ENCODE results near the gene KCNT1. TPM values are rescaled to one million over a fixed set of nuclear protein-coding genes. Genes with fewer than 3 reads are reported as not detected.

Gene KCNT1
- total RNA-seq, 1 donor from 2014 or later: not detected

DNA sequence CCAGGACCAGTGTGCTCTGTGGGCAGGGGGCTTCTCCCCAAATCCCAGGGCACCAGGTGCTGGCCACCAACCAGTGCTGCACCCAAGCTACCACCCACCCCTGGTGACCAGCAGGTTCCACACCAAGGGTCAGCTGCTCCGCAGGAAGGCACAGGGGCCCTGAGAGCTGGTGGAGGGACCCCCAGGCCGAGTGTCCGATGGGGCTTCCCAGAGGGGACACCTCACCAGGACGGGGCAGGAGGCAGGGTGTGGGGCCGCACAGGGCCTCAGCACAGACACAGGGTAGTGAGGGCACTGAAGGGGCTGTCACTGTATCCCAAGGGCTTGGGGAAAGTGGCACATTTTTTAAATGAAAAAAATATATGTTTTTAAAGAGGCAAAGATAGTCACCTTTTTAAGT, 20.8 kb upstream of the KCNT1 start:
- TF ChIP-seq CTCF (IDR thresholded peaks at IDR 0.05): no peak
- Mint-ChIP-seq H3K4me1 (no peaks in the 10 kb centered on the region), H3K36me3 (ENCODE audit: low read depth) (no peaks in the 10 kb centered on the region), H3K9me3 (no peaks in the 10 kb centered on the region), H3K27me3 (peaks cover 3% of the 10 kb centered on the region), H3K4me3 (no peak overlapping the region), H3K27ac (no peak overlapping the region)
- ATAC-seq (ENCODE audit: low read depth) (no peak), DNase-seq (no peak)
- ChIA-PET CTCF (no interaction called here), POLR2A (no interaction called here)
- intact Hi-C loops (cut with micrococcal nuclease): no loop called here

GRCh38 chr9:135683401-135684034, 18.5 kb upstream of the KCNT1 start:
- H3K4me1 Mint-ChIP-seq: no peaks in the 10 kb centered on the region
- POLR2A ChIA-PET: no interaction called here
- H3K27ac Mint-ChIP-seq: no peak overlapping the region
- CTCF ChIA-PET: no interaction called here
- H3K36me3 Mint-ChIP-seq (ENCODE audit: low read depth): no peaks in the 10 kb centered on the region
- H3K27me3 Mint-ChIP-seq: peaks cover 3% of the 10 kb centered on the region
- DNase-seq (no peak), ATAC-seq (ENCODE audit: low read depth) (no peak)
- TF ChIP-seq CTCF (IDR thresholded peaks at IDR 0.05): no peak
- H3K4me3 Mint-ChIP-seq: no peak overlapping the region
- no peaks in the 10 kb centered on the region for H3K9me3 Mint-ChIP-seq
- intact Hi-C loops (cut with micrococcal nuclease): no loop called here

DNA sequence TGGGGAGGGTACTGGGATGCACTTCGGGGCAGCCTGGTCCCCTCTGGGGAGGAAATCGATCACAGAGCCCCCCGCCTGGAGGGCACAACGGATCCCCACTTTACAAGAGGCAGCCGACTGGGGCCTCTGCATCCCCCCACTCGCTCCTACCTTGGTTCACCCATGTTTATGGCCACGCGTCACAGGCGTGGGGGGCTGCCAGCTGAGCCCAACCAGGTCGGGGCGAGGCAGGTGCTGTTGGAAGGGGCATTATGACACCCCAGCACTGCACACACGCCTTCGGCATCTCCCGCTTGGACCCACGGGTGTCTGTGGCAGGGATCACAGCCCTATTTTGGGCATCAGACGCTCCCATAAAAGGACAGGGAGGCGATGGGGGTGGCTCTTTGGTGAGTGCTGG, 17.3 kb upstream of the KCNT1 start:
- no peaks in the 10 kb centered on the region for H3K36me3 Mint-ChIP-seq (ENCODE audit: low read depth)
- DNase-seq (no peak), ATAC-seq (ENCODE audit: low read depth) (no peak)
- intact Hi-C loops (cut with micrococcal nuclease): no loop called here
- peaks cover 3% of the 10 kb centered on the region for H3K27me3 Mint-ChIP-seq
- ChIA-PET CTCF (no interaction called here), POLR2A (no interaction called here)
- TF ChIP-seq CTCF (IDR thresholded peaks at IDR 0.05): no peak
- H3K4me1 Mint-ChIP-seq: no peaks in the 10 kb centered on the region
- no peak overlapping the region for H3K4me3 Mint-ChIP-seq
- H3K27ac Mint-ChIP-seq: no peak overlapping the region
- H3K9me3 Mint-ChIP-seq: no peaks in the 10 kb centered on the region

GRCh38 chr9:135687216-135687615, 14.8 kb upstream of the KCNT1 start:
- no peaks in the 10 kb centered on the region for H3K4me1 Mint-ChIP-seq
- no peak overlapping the region for H3K27ac Mint-ChIP-seq
- ATAC-seq (ENCODE audit: low read depth) (no peak), DNase-seq (no peak)
- no peak for TF ChIP-seq CTCF (IDR thresholded peaks at IDR 0.05)
- H3K36me3 Mint-ChIP-seq (ENCODE audit: low read depth): no peaks in the 10 kb centered on the region
- H3K4me3 Mint-ChIP-seq: no peak overlapping the region
- no peaks in the 10 kb centered on the region for H3K9me3 Mint-ChIP-seq
- peaks cover 2% of the 10 kb centered on the region for H3K27me3 Mint-ChIP-seq
- CTCF ChIA-PET: no interaction called here
- intact Hi-C loops (cut with micrococcal nuclease): no loop called here
- POLR2A ChIA-PET: no interaction called here

- no peak overlapping the region for H3K4me3 Mint-ChIP-seq
- no peaks in the 10 kb centered on the region for H3K4me1 Mint-ChIP-seq
- no peak for TF ChIP-seq CTCF (IDR thresholded peaks at IDR 0.05)
- no peaks in the 10 kb centered on the region for H3K36me3 Mint-ChIP-seq (ENCODE audit: low read depth)
- no peaks in the 10 kb centered on the region for H3K9me3 Mint-ChIP-seq
- CTCF ChIA-PET: no interaction called here
- intact Hi-C loops (cut with micrococcal nuclease): no loop called here
- no peak for DNase-seq
- H3K27me3 Mint-ChIP-seq: no peaks in the 10 kb centered on the region
- POLR2A ChIA-PET: no interaction called here
- H3K27ac Mint-ChIP-seq: no peak overlapping the region
- ATAC-seq (ENCODE audit: low read depth): no peak
These were observed 13.0 kb upstream of the KCNT1 start for GRCh38 chr9:135689011-135689410.

All from activated B cell treated with CpG ODN at 0.5 μM for 24 hours (primary cell).